Testis (tissue), 2 donors: ENCODE results near the gene C6orf15.

Experiments used
- POLR2A ChIP-seq: fragments of 450-650 bp; IDR thresholded peaks from one replicate; pipeline ENCODE4 v1.6.1; 2017; ENCODE audit warnings: antibody characterized with exemption, mild to moderate bottlenecking, moderate library complexity
- TF ChIP-seq, protein P1 (sequence below), 3 experiments: fragments of 450-650 bp in 2 of 3; fragments of 200-600 bp in 1 of 3; sonication (generic) in 1 of 3; IDR thresholded peaks; one replicate each; pipeline ENCODE4 v1.5.1; 2016 to 2019; ENCODE audit warnings: antibody characterized with exemption in 3 of 3, mild to moderate bottlenecking in 2 of 3, moderate library complexity in 1 of 3

DNA sequence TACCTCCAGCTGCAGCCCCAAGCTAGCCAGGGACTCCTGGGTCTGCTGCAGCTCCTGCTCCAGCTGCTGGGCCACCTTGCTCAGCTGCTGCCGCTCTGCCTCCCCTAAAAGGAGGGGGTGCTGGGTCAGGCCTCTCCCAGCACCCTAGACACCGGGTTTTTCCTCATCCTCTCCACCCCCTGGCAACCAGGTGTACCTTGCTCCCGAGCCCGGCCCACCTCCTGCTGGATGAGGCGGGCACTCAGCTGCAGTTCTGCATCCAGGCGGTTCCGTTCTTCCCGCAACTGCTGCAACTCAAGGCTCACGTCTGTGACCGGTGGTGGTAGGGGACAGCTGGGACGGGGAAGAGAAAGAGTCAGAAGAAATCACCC lies 32.6 kb upstream of the C6orf15 start:
- TF ChIP-seq POLR2A: no peak
- TF ChIP-seq, protein P1, sequence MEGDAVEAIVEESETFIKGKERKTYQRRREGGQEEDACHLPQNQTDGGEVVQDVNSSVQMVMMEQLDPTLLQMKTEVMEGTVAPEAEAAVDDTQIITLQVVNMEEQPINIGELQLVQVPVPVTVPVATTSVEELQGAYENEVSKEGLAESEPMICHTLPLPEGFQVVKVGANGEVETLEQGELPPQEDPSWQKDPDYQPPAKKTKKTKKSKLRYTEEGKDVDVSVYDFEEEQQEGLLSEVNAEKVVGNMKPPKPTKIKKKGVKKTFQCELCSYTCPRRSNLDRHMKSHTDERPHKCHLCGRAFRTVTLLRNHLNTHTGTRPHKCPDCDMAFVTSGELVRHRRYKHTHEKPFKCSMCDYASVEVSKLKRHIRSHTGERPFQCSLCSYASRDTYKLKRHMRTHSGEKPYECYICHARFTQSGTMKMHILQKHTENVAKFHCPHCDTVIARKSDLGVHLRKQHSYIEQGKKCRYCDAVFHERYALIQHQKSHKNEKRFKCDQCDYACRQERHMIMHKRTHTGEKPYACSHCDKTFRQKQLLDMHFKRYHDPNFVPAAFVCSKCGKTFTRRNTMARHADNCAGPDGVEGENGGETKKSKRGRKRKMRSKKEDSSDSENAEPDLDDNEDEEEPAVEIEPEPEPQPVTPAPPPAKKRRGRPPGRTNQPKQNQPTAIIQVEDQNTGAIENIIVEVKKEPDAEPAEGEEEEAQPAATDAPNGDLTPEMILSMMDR (IDR thresholded peaks at IDR 0.05): no peak
